ENCODE data around the gene CIAO1. TPM values are rescaled to one million over a fixed set of nuclear protein-coding genes. Genes with fewer than 3 reads are reported as not detected.
A peak's percentile ranks its signal among the peaks of the same experiment; 100 is the strongest.
"Not testable (repeated sequence)": the region's sequence is repeated elsewhere in the genome, so short reads cannot be mapped to it uniquely, and the experiment has no call there.

The CIAO1 gene
- total RNA-seq, 1 donor from 2014 or later = 54.6 TPM

GRCh38 chr2:96254571-96254970 is 11.5 kb upstream of the CIAO1 start:
- Mint-ChIP-seq H3K4me3 (ENCODE audit: unreplicated experiment) (no peak overlapping the region), H3K9me3 (ENCODE audit: unreplicated experiment) (no peaks in the 10 kb centered on the region), H3K4me1 (ENCODE audit: unreplicated experiment) (peaks cover 48% of the 10 kb centered on the region), H3K27ac (ENCODE audit: unreplicated experiment) (no peak overlapping the region), H3K27me3 (ENCODE audit: unreplicated experiment) (no peaks in the 10 kb centered on the region), H3K36me3 (ENCODE audit: unreplicated experiment) (peaks cover 15% of the 10 kb centered on the region)
- no peak for DNase-seq (ENCODE audit: extremely low spot score, unreplicated experiment)
- TF ChIP-seq, protein P1, sequence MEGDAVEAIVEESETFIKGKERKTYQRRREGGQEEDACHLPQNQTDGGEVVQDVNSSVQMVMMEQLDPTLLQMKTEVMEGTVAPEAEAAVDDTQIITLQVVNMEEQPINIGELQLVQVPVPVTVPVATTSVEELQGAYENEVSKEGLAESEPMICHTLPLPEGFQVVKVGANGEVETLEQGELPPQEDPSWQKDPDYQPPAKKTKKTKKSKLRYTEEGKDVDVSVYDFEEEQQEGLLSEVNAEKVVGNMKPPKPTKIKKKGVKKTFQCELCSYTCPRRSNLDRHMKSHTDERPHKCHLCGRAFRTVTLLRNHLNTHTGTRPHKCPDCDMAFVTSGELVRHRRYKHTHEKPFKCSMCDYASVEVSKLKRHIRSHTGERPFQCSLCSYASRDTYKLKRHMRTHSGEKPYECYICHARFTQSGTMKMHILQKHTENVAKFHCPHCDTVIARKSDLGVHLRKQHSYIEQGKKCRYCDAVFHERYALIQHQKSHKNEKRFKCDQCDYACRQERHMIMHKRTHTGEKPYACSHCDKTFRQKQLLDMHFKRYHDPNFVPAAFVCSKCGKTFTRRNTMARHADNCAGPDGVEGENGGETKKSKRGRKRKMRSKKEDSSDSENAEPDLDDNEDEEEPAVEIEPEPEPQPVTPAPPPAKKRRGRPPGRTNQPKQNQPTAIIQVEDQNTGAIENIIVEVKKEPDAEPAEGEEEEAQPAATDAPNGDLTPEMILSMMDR (IDR thresholded peaks at IDR 0.05) = no peak

GRCh38 chr2:96256611-96257113 is 9.4 kb upstream of the CIAO1 start:
- TF ChIP-seq, protein P1 (IDR thresholded peaks at IDR 0.05) = no peak
- no peak for DNase-seq (ENCODE audit: extremely low spot score, unreplicated experiment)
- no peak overlapping the region for H3K4me3 Mint-ChIP-seq (ENCODE audit: unreplicated experiment)
- H3K4me1 Mint-ChIP-seq (ENCODE audit: unreplicated experiment) = peaks cover 48% of the 10 kb centered on the region
- no peaks in the 10 kb centered on the region for H3K9me3 Mint-ChIP-seq (ENCODE audit: unreplicated experiment)
- H3K27me3 Mint-ChIP-seq (ENCODE audit: unreplicated experiment) = no peaks in the 10 kb centered on the region
- peaks cover 15% of the 10 kb centered on the region for H3K36me3 Mint-ChIP-seq (ENCODE audit: unreplicated experiment)
- H3K27ac Mint-ChIP-seq (ENCODE audit: unreplicated experiment) = no peak overlapping the region

- peak overlapping the region; percentile 79 for H3K27ac Mint-ChIP-seq (ENCODE audit: unreplicated experiment)
- H3K27me3 Mint-ChIP-seq (ENCODE audit: unreplicated experiment); H3K4me3 Mint-ChIP-seq (ENCODE audit: unreplicated experiment); H3K9me3 Mint-ChIP-seq (ENCODE audit: unreplicated experiment); DNase-seq (ENCODE audit: extremely low spot score, unreplicated experiment): not testable (repeated sequence)
- H3K36me3 Mint-ChIP-seq (ENCODE audit: unreplicated experiment) = peaks cover 15% of the 10 kb centered on the region
- H3K4me1 Mint-ChIP-seq (ENCODE audit: unreplicated experiment) = peaks cover 46% of the 10 kb centered on the region
Measured at GRCh38 chr2:96257744-96258143, 8.3 kb upstream of the CIAO1 start.

GRCh38 chr2:96258166-96259022 is 7.6 kb upstream of the CIAO1 start:
- Mint-ChIP-seq H3K27ac (ENCODE audit: unreplicated experiment) (peak overlapping the region; percentile 79), H3K4me3 (ENCODE audit: unreplicated experiment) (no peak overlapping the region)
- DNase-seq (ENCODE audit: extremely low spot score, unreplicated experiment) = no peak

GRCh38 chr2:96259497-96259921 is 6.5 kb upstream of the CIAO1 start:
- TF ChIP-seq, protein P1 (IDR thresholded peaks at IDR 0.05) = no peak

More at GRCh38 chr2:96258166-96259022, 7.6 kb upstream of the CIAO1 start:
- Mint-ChIP-seq H3K36me3 (ENCODE audit: unreplicated experiment) (peaks cover 14% of the 10 kb centered on the region), H3K27me3 (ENCODE audit: unreplicated experiment) (no peaks in the 10 kb centered on the region), H3K4me1 (ENCODE audit: unreplicated experiment) (peaks cover 49% of the 10 kb centered on the region), H3K9me3 (ENCODE audit: unreplicated experiment) (no peaks in the 10 kb centered on the region)
- TF ChIP-seq, protein P1 (IDR thresholded peaks at IDR 0.05) = no peak

More at GRCh38 chr2:96259497-96259921, 6.5 kb upstream of the CIAO1 start:
- Mint-ChIP-seq H3K4me3 (ENCODE audit: unreplicated experiment) (no peak overlapping the region), H3K27me3 (ENCODE audit: unreplicated experiment) (no peaks in the 10 kb centered on the region), H3K36me3 (ENCODE audit: unreplicated experiment) (peaks cover 6% of the 10 kb centered on the region), H3K9me3 (ENCODE audit: unreplicated experiment) (no peaks in the 10 kb centered on the region), H3K27ac (ENCODE audit: unreplicated experiment) (peak overlapping the region; percentile 86), H3K4me1 (ENCODE audit: unreplicated experiment) (peaks cover 60% of the 10 kb centered on the region)
- DNase-seq (ENCODE audit: extremely low spot score, unreplicated experiment) = no peak

Data from osteocyte (in vitro differentiated cells).